ENCODE measurements around the gene SNX8.

SNX8 gene

DNA sequence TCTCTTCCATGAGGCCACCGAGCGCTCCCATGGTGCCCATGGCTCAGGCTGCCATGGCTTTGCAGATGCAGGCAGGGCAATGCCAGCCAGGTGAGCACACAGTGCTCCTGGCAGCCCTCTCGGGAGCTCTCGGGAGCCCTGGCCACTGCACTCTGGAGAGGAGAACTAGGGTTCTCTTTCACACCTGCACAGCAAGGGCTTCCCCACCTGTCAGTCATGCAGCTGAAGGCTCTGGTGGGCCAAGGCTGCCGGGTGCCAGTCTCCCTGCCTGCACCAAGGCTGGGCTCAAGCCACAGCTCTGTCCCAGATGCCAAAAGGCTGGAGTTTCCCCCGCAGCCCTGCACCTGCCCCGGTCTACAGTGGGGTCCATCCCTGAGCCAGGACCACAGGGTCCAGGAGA lies 39.6 kb downstream of the SNX8 start:
- no peak overlapping the region for H2BK12ac ChIP-seq (ENCODE audit: low read length)
- peaks cover 2% of the 10 kb centered on the region for H3K9me3 ChIP-seq (ENCODE audit: insufficient read depth, low read depth, low read length)
- H3K27ac ChIP-seq (ENCODE audit: low read depth, low read length), result no peak overlapping the region
- H3K79me2 ChIP-seq (ENCODE audit: control insufficient read depth, insufficient read depth, low read length, poor library complexity), result no peaks in the 10 kb centered on the region
- H3K27me3 ChIP-seq (ENCODE audit: insufficient read depth, low read length), result no peaks in the 10 kb centered on the region
- no peak overlapping the region for H4K12ac ChIP-seq (ENCODE audit: low read depth, low read length)
- no peak overlapping the region for H4K91ac ChIP-seq (ENCODE audit: low read depth, low read length)
- H3K36me3 ChIP-seq (ENCODE audit: control insufficient read depth in 1 of 2, insufficient read depth in 2 of 2, low read length in 2 of 2), result peaks cover 3 to 15% of the 10 kb centered on the region in 2 experiments
- no peak overlapping the region for H3K4me2 ChIP-seq (ENCODE audit: low read length)
- H3K4me1 ChIP-seq (ENCODE audit: control insufficient read depth in 1 of 2, insufficient read depth in 2 of 2, low read length in 2 of 2), result peaks cover 7 to 13% of the 10 kb centered on the region in 2 experiments
- no peak overlapping the region for H3K4ac ChIP-seq (ENCODE audit: low read depth, low read length)
- no peak overlapping the region for H4K8ac ChIP-seq (ENCODE audit: low read depth, low read length)
- H2BK5ac ChIP-seq (ENCODE audit: low read depth, low read length, poor library complexity), result no peak overlapping the region
- H2AK5ac ChIP-seq (ENCODE audit: low read length), result no peak overlapping the region
- no peak overlapping the region for H2AFZ ChIP-seq (ENCODE audit: insufficient read depth, low read length, poor library complexity)
- no peak overlapping the region for H2BK120ac ChIP-seq (ENCODE audit: insufficient read depth, low read length, poor library complexity)
- no peak for DNase-seq
- no peak overlapping the region for H3K9ac ChIP-seq (ENCODE audit: low read length)
- no peak overlapping the region for H3K23ac ChIP-seq (ENCODE audit: low read length)
- no peak overlapping the region for H3K14ac ChIP-seq (ENCODE audit: low read length)
- H3K4me3 ChIP-seq (ENCODE audit: low read depth, low read length), result no peak overlapping the region
- H3K79me1 ChIP-seq (ENCODE audit: low read length), result no peaks in the 10 kb centered on the region
- no peak overlapping the region for H3K18ac ChIP-seq (ENCODE audit: low read length)
- no CpG with 5 or more reads among the region's 7 CpGs for WGBS (ENCODE audit: extremely low coverage, insufficient coverage, insufficient read length)

DNA sequence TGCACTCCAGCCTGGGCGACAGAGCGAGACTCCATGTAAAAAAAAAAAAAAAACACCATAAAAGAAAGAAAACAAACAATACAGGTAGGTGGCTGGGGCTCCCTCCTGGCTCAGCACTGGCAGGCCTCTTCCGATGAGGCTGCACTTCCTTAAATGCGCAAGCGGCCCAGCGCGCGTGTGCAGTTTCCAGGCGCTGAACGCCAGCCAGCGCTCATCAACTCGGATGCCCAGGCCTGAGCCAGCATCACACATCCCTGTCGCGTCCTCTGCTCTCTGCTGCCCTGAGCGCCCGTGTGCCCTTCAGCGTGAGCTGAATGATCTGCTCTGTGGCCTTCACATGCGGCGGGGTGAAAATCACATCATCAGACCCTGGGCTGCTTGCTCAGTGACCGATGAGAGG lies 40.4 kb downstream of the SNX8 start:
- no CpG with 5 or more reads among the region's 20 CpGs for WGBS (ENCODE audit: extremely low coverage, insufficient coverage, insufficient read length)
- H3K4ac ChIP-seq (ENCODE audit: low read depth, low read length), result no peak overlapping the region
- peaks cover 3 to 15% of the 10 kb centered on the region in 2 experiments for H3K36me3 ChIP-seq (ENCODE audit: control insufficient read depth in 1 of 2, insufficient read depth in 2 of 2, low read length in 2 of 2)
- DNase-seq, result no peak
- H4K12ac ChIP-seq (ENCODE audit: low read depth, low read length), result no peak overlapping the region
- H3K14ac ChIP-seq (ENCODE audit: low read length), result no peak overlapping the region
- H3K79me2 ChIP-seq (ENCODE audit: control insufficient read depth, insufficient read depth, low read length, poor library complexity), result no peaks in the 10 kb centered on the region
- H3K27me3 ChIP-seq (ENCODE audit: insufficient read depth, low read length), result no peaks in the 10 kb centered on the region
- H2BK120ac ChIP-seq (ENCODE audit: insufficient read depth, low read length, poor library complexity), result no peak overlapping the region
- H3K79me1 ChIP-seq (ENCODE audit: low read length), result no peaks in the 10 kb centered on the region
- H2BK12ac ChIP-seq (ENCODE audit: low read length), result no peak overlapping the region
- peaks cover 2% of the 10 kb centered on the region for H3K9me3 ChIP-seq (ENCODE audit: insufficient read depth, low read depth, low read length)
- H3K23ac ChIP-seq (ENCODE audit: low read length), result no peak overlapping the region
- H2AFZ ChIP-seq (ENCODE audit: insufficient read depth, low read length, poor library complexity), result no peak overlapping the region
- no peak overlapping the region for H3K9ac ChIP-seq (ENCODE audit: low read length)
- H2AK5ac ChIP-seq (ENCODE audit: low read length), result no peak overlapping the region
- no peak overlapping the region for H3K18ac ChIP-seq (ENCODE audit: low read length)
- H3K4me1 ChIP-seq (ENCODE audit: control insufficient read depth in 1 of 2, insufficient read depth in 2 of 2, low read length in 2 of 2), result peaks cover 9 to 16% of the 10 kb centered on the region in 2 experiments
- no peak overlapping the region for H4K91ac ChIP-seq (ENCODE audit: low read depth, low read length)
- no peak overlapping the region for H3K27ac ChIP-seq (ENCODE audit: low read depth, low read length)
- no peak overlapping the region for H2BK5ac ChIP-seq (ENCODE audit: low read depth, low read length, poor library complexity)
- H3K4me3 ChIP-seq (ENCODE audit: low read depth, low read length), result no peak overlapping the region
- H3K4me2 ChIP-seq (ENCODE audit: low read length), result no peak overlapping the region
- H4K8ac ChIP-seq (ENCODE audit: low read depth, low read length), result no peak overlapping the region

DNA sequence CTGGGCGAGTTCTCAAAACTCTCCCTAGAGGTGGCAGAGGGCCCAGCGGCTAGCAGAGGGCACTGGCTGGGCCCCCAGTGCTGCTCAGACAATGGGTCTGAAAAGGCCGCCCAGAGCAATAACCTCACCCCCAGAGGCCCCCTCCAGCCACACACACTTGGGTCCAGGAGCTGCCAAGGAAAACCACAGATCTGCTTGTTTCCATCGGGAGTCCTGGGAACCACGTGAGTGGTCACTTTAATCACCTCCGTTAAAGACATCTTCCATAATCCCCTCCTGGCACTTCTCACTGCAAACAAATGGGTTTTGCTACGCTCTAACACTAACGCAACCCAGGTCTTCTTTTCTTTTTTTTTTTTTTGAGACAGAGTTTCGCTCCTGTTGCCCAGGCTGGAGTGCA lies 42.2 kb downstream of the SNX8 start:
- H2AFZ ChIP-seq (ENCODE audit: insufficient read depth, low read length, poor library complexity), result no peak overlapping the region
- no peak overlapping the region for H2AK5ac ChIP-seq (ENCODE audit: low read length)
- no peak overlapping the region for H3K27ac ChIP-seq (ENCODE audit: low read depth, low read length)
- DNase-seq, result no peak
- H3K23ac ChIP-seq (ENCODE audit: low read length), result no peak overlapping the region
- H3K36me3 ChIP-seq (ENCODE audit: control insufficient read depth in 1 of 2, insufficient read depth in 2 of 2, low read length in 2 of 2), result peaks cover 0 to 10% of the 10 kb centered on the region in 2 experiments
- H3K79me2 ChIP-seq (ENCODE audit: control insufficient read depth, insufficient read depth, low read length, poor library complexity), result no peaks in the 10 kb centered on the region
- H4K91ac ChIP-seq (ENCODE audit: low read depth, low read length), result no peak overlapping the region
- H3K9ac ChIP-seq (ENCODE audit: low read length), result no peak overlapping the region
- no peak overlapping the region for H3K14ac ChIP-seq (ENCODE audit: low read length)
- no peak overlapping the region for H4K8ac ChIP-seq (ENCODE audit: low read depth, low read length)
- no peaks in the 10 kb centered on the region for H3K79me1 ChIP-seq (ENCODE audit: low read length)
- no peak overlapping the region for H3K4me2 ChIP-seq (ENCODE audit: low read length)
- H3K27me3 ChIP-seq (ENCODE audit: insufficient read depth, low read length), result no peaks in the 10 kb centered on the region
- WGBS (ENCODE audit: extremely low coverage, insufficient coverage, insufficient read length), result no CpG with 5 or more reads among the region's 9 CpGs
- peaks cover 2% of the 10 kb centered on the region for H3K9me3 ChIP-seq (ENCODE audit: insufficient read depth, low read depth, low read length)
- no peak overlapping the region for H4K12ac ChIP-seq (ENCODE audit: low read depth, low read length)
- H2BK12ac ChIP-seq (ENCODE audit: low read length), result no peak overlapping the region
- no peak overlapping the region for H3K4ac ChIP-seq (ENCODE audit: low read depth, low read length)
- no peak overlapping the region for H2BK120ac ChIP-seq (ENCODE audit: insufficient read depth, low read length, poor library complexity)
- no peak overlapping the region for H3K18ac ChIP-seq (ENCODE audit: low read length)
- no peak overlapping the region for H2BK5ac ChIP-seq (ENCODE audit: low read depth, low read length, poor library complexity)
- H3K4me3 ChIP-seq (ENCODE audit: low read depth, low read length), result no peak overlapping the region
- H3K4me1 ChIP-seq (ENCODE audit: control insufficient read depth in 1 of 2, insufficient read depth in 2 of 2, low read length in 2 of 2), result peaks cover 9 to 13% of the 10 kb centered on the region in 2 experiments

DNA sequence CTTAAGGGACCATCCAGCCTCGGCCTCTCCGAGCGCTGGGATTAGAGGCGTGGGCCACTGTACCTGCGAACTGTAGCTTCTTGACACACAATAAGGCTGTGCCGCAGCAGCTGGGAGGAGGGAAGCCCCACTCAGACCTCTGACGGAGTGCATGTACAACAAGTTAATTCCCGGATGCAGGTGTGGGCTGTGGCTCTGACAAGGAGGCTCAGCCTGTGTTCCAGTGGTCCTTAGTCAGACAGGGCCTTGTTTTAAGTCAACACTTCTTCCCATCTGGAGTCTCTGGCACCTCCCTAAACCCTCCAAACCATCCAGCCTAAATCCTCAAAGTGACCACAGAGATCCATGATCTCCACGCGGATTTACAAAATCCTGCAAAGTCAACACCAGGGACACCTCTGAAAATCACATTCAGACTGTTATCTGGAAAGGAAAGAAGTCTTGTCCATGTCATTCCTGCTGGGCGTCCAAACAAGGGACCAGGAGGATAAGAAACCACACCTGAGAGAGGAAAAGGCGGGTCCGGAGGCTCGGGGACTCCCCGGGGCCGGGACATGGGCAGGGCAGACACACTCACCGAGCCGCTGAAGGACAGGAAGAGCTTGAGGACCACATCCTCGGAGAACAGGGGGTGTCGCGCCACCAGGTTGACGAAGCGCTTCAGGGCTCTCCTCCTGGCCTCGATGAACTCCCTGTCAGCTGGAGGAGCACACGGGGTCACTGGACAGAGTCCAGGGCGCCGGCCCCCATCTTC lies 42.8 kb downstream of the SNX8 start:
- Histone ChIP-seq H3K27ac (ENCODE audit: low read depth, low read length) (no peak overlapping the region), H4K12ac (ENCODE audit: low read depth, low read length) (no peak overlapping the region), H3K4ac (ENCODE audit: low read depth, low read length) (no peak overlapping the region), H4K8ac (ENCODE audit: low read depth, low read length) (no peak overlapping the region), H3K79me1 (ENCODE audit: low read length) (no peaks in the 10 kb centered on the region), H2BK5ac (ENCODE audit: low read depth, low read length, poor library complexity) (no peak overlapping the region), H3K9me3 (ENCODE audit: insufficient read depth, low read depth, low read length) (peaks cover 2% of the 10 kb centered on the region), H3K4me2 (ENCODE audit: low read length) (no peak overlapping the region), H2BK120ac (ENCODE audit: insufficient read depth, low read length, poor library complexity) (no peak overlapping the region), H3K79me2 (ENCODE audit: control insufficient read depth, insufficient read depth, low read length, poor library complexity) (no peaks in the 10 kb centered on the region), H3K9ac (ENCODE audit: low read length) (no peak overlapping the region), H3K4me1 (ENCODE audit: control insufficient read depth in 1 of 2, insufficient read depth in 2 of 2, low read length in 2 of 2) (peaks cover 12 to 13% of the 10 kb centered on the region in 2 experiments), H2BK12ac (ENCODE audit: low read length) (no peak overlapping the region), H4K91ac (ENCODE audit: low read depth, low read length) (no peak overlapping the region), H2AFZ (ENCODE audit: insufficient read depth, low read length, poor library complexity) (no peak overlapping the region), H3K36me3 (ENCODE audit: control insufficient read depth in 1 of 2, insufficient read depth in 2 of 2, low read length in 2 of 2) (peaks cover 0 to 10% of the 10 kb centered on the region in 2 experiments), H3K18ac (ENCODE audit: low read length) (no peak overlapping the region), H3K23ac (ENCODE audit: low read length) (no peak overlapping the region), H3K27me3 (ENCODE audit: insufficient read depth, low read length) (no peaks in the 10 kb centered on the region), H3K14ac (ENCODE audit: low read length) (no peak overlapping the region), H2AK5ac (ENCODE audit: low read length) (no peak overlapping the region), H3K4me3 (ENCODE audit: low read depth, low read length) (no peak overlapping the region)
- no peak for DNase-seq
- no CpG with 5 or more reads among the region's 27 CpGs for WGBS (ENCODE audit: extremely low coverage, insufficient coverage, insufficient read length)

All from trophoblast cell (in vitro differentiated cells and primary cell).